Tibial nerve (tissue), 4 donors: ENCODE results near the gene ZFY. TPM values are rescaled to one million over a fixed set of nuclear protein-coding genes. Genes with fewer than 3 reads are reported as not detected.
"Not testable (repeated sequence)": the region's sequence is repeated elsewhere in the genome, so short reads cannot be mapped to it uniquely, and the experiment has no call there.

Experiments used
- DNase-seq, 2 donors: peaks; one replicate each; pipeline ENCODE4 v3.0.0-alpha.2; 2019; ENCODE audit warnings: low spot score in 2 of 2
- H3K27ac ChIP-seq, 4 donors: fragments of 200-600 bp; sonication (generic) in 3 of 4; one replicate each; pipeline ENCODE4 v1.5.1; 2017 to 2019; ENCODE audit warnings: mild to moderate bottlenecking in 1 of 4
- H3K27me3 ChIP-seq, 2 donors: fragments of 200-600 bp; sonication (generic) in 1 of 2; one replicate each; pipeline versions ENCODE4 v1.5.1 to v1.6.0; 2017 to 2019
- H3K36me3 ChIP-seq, 3 donors: fragments of 200-600 bp; sonication (generic); one replicate each; pipeline ENCODE4 v1.5.1; 2018 to 2019
- H3K4me1 ChIP-seq, 4 donors: fragments of 200-600 bp; sonication (generic) in 3 of 4; one replicate each; pipeline ENCODE4 v1.5.1; 2017 to 2019
- H3K4me3 ChIP-seq, 4 donors: fragments of 200-600 bp; sonication (generic) in 3 of 4; one replicate each; pipeline ENCODE4 v1.5.1; 2017 to 2019; ENCODE audit warnings: mild to moderate bottlenecking in 1 of 4, moderate library complexity in 1 of 4
- H3K9me3 ChIP-seq, 4 donors: fragments of 200-600 bp; sonication (generic) in 3 of 4; one replicate each; pipeline ENCODE4 v1.5.1; 2017 to 2019
- CTCF ChIP-seq, 5 experiments: fragments of 200-600 bp in 3 of 5; fragments of 450-650 bp in 2 of 5; sonication (generic) in 3 of 5; IDR thresholded peaks; one replicate each; pipeline ENCODE4 v1.5.1; 2016 to 2019; ENCODE audit warnings: antibody characterized with exemption in 5 of 5, mild to moderate bottlenecking in 3 of 5, moderate library complexity in 2 of 5
- EP300 ChIP-seq, 2 donors: sonication (generic); formaldehyde crosslinking; IDR thresholded peaks; one replicate each; pipeline ENCODE4 v1.6.1; 2017; ENCODE audit warnings: antibody characterized with exemption in 2 of 2, mild to moderate bottlenecking in 1 of 2
- POLR2A ChIP-seq, 2 donors: fragments of 450-650 bp; IDR thresholded peaks; one replicate each; pipeline ENCODE4 v1.6.1; 2017; ENCODE audit warnings: antibody characterized with exemption in 2 of 2, mild to moderate bottlenecking in 2 of 2, moderate library complexity in 2 of 2
- WGBS, 2 donors: methylation state at CpG; one replicate each; pipeline ENCODE4 v1.1.5; 2018; 5-methylcytosine and 5-hydroxymethylcytosine counted together
- total RNA-seq, 4 donors: library from RNA; depleted of rRNA; stranded (reverse); fragments of >200 nt; gene quantifications; one replicate each; pipeline ENCODE4 v1.1.0, GENCODE V29; 2016

ZFY gene
- total RNA-seq, 4 donors from 2014 or later: 0.30 to 19.2 (median 18.0) TPM; not detected in 1

- DNase-seq: no peak
- Histone ChIP-seq H3K36me3 (no peaks in the 10 kb centered on the region), H3K4me3 (no peak overlapping the region), H3K9me3 (no peaks in the 10 kb centered on the region), H3K27me3 (no peaks in the 10 kb centered on the region), H3K4me1 (peaks cover 0 to 5% (median 0%) of the 10 kb centered on the region in 4 donors), H3K27ac (no peak overlapping the region)
- no peak for TF ChIP-seq EP300 (IDR thresholded peaks at IDR 0.05)
- no peak for TF ChIP-seq POLR2A (IDR thresholded peaks at IDR 0.05)
- TF ChIP-seq CTCF (IDR thresholded peaks at IDR 0.05): no peak
Observed at GRCh38 chrY:2969561-2969960, 34.4 kb downstream of the ZFY start.

GRCh38 chrY:2972708-2973107, 37.5 kb downstream of the ZFY start:
- no peak for DNase-seq
- Histone ChIP-seq H3K9me3 (no peaks in the 10 kb centered on the region), H3K36me3 (peaks cover 0 to 12% (median 0%) of the 10 kb centered on the region in 3 donors), H3K4me3 (no peak overlapping the region), H3K27me3 (no peaks in the 10 kb centered on the region), H3K4me1 (no peaks in the 10 kb centered on the region), H3K27ac (no peak overlapping the region)
- 83% methylated on average over 1 of the region's 1 CpG; no CpG with 5 or more reads in 1 of the 2 donors for WGBS, 2 donors
- TF ChIP-seq CTCF (IDR thresholded peaks at IDR 0.05): no peak
- TF ChIP-seq EP300 (IDR thresholded peaks at IDR 0.05): no peak
- TF ChIP-seq POLR2A (IDR thresholded peaks at IDR 0.05): no peak

DNA sequence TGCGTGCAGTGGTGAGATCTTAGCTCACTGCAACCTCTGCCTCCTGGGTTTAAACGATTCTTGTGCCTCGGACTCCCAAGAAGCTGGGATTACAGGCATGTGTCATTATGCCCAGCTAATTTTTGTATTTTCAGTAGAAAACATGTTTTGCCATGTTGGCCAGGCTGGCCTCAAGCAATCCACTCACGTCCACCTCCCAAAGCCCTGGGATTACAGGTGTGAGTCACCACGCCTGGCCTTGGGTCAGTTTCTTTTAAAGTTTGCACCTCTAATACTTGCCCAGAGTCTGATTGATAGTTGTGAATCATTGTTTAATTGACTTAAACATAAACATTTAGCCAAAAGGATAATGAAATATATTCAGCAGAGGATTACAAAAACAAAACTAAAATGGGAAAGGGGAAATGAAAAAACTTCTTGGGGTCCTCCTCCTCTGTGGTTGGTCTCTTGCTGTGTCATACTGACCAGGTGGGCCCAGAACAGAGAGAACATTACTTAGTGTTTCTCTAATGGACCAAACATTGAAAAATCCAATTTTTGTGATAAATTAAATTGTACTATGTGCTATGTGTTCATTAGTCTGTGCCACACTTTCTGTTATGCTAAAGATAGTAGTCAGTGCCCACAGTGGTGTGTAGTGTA, 38.0 kb downstream of the ZFY start:
- Histone ChIP-seq H3K4me1 (no peaks in the 10 kb centered on the region), H3K4me3 (no peak overlapping the region), H3K9me3 (no peaks in the 10 kb centered on the region), H3K36me3 (peaks cover 0 to 12% (median 0%) of the 10 kb centered on the region in 3 donors), H3K27ac (no peak overlapping the region), H3K27me3 (no peaks in the 10 kb centered on the region)
- TF ChIP-seq POLR2A (IDR thresholded peaks at IDR 0.05): no peak
- 93% methylated on average over 5 of the region's 5 CpGs; no CpG with 5 or more reads in 1 of the 2 donors for WGBS, 2 donors
- DNase-seq: no peak

DNA sequence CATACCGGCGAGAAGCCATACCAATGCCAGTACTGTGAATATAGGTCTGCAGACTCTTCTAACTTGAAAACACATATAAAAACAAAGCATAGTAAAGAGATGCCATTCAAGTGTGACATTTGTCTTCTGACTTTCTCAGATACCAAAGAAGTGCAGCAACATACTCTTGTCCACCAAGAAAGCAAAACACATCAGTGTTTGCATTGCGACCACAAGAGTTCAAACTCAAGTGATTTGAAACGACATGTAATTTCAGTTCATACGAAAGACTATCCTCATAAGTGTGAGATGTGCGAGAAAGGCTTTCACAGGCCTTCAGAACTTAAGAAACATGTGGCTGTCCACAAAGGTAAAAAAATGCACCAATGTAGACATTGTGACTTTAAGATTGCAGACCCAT, 44.1 kb downstream of the ZFY start:
- no peak for TF ChIP-seq EP300 (IDR thresholded peaks at IDR 0.05)
- TF ChIP-seq CTCF (IDR thresholded peaks at IDR 0.05): no peak
- TF ChIP-seq POLR2A (IDR thresholded peaks at IDR 0.05): no peak
- no peak for DNase-seq
- Histone ChIP-seq H3K27me3 (no peaks in the 10 kb centered on the region), H3K36me3 (peaks cover 0 to 26% (median 0%) of the 10 kb centered on the region in 3 donors), H3K4me3 (no peak overlapping the region), H3K4me1 (no peaks in the 10 kb centered on the region), H3K27ac (no peak overlapping the region), H3K9me3 (no peaks in the 10 kb centered on the region)
- 97% methylated on average over 6 of the region's 6 CpGs; no CpG with 5 or more reads in 1 of the 2 donors for WGBS, 2 donors

DNA sequence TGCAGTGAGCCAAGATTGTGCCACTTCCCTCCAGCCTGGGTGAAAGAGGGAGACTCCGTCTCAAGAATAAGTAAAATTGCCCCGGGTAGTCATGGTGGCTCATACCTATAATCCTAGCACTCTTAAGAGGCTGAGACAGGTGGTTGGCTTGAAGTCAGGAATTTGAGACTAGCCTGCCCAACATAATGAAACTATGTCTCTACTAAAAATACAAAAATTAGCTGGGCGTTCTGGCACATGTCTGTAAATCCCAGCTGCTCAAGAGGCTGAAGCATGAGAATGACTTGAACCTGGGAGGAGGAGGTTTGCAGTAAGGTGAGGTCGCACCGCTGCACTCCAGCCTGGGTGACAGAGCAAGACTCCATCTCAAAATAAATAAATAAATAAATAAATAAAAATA, 49.3 kb downstream of the ZFY start:
- H3K4me3 ChIP-seq: no peak overlapping the region
- 75% methylated on average over 4 of the region's 5 CpGs; no CpG with 5 or more reads in 1 of the 2 donors for WGBS, 2 donors
- H3K27ac ChIP-seq: no peak overlapping the region
- H3K4me1 ChIP-seq: no peaks in the 10 kb centered on the region
- peaks cover 0 to 6% (median 0%) of the 10 kb centered on the region in 3 donors for H3K36me3 ChIP-seq
- DNase-seq: no peak
- no peaks in the 10 kb centered on the region for H3K27me3 ChIP-seq
- TF ChIP-seq POLR2A (IDR thresholded peaks at IDR 0.05) (no peak), CTCF (IDR thresholded peaks at IDR 0.05) (no peak), EP300 (IDR thresholded peaks at IDR 0.05) (no peak)
- no peaks in the 10 kb centered on the region for H3K9me3 ChIP-seq

GRCh38 chrY:2987178-2987577, 52.0 kb downstream of the ZFY start:
- DNase-seq, H3K27ac ChIP-seq, H3K4me3 ChIP-seq, H3K9me3 ChIP-seq, H3K36me3 ChIP-seq, H3K27me3 ChIP-seq, H3K4me1 ChIP-seq: not testable (repeated sequence)
- WGBS, 2 donors: 96% methylated on average over 8 of the region's 8 CpGs; no CpG with 5 or more reads in 1 of the 2 donors

DNA sequence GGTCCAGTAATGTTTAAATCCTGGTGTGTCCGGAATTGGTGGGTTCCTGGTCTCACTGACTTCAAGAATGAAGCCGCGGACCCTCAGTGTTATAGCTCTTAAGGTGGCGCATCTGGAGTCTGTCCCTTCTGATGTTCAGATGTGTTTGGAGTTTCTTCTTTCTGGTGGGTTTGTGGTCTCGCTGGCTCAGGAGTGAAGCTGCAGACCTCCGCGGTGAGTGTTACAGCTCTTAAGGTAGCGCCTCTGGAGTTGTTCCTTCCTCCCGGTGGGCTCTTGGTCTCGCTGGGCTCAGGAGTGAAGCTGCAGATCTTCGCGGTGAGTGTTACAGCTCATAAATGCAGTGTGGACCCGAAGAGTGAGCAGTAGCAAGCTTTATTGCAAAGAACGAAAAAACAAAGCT, 62.2 kb downstream of the ZFY start:
- H3K9me3 ChIP-seq, H3K4me3 ChIP-seq, H3K27ac ChIP-seq, DNase-seq, H3K36me3 ChIP-seq, H3K27me3 ChIP-seq: not testable (repeated sequence)
- 92% methylated on average over 14 of the region's 14 CpGs; no CpG with 5 or more reads in 1 of the 2 donors for WGBS, 2 donors
- H3K4me1 ChIP-seq: peaks cover 0 to 14% (median 0%) of the 10 kb centered on the region in 4 donors
